Measurements from ENCODE around the gene CFAP57. TPM values are rescaled to one million over a fixed set of nuclear protein-coding genes. Genes with fewer than 3 reads are reported as not detected.

The CFAP57 gene
- total RNA-seq: 4.1 TPM
- long read RNA-seq, full-length matches to known transcripts: 2 of 14 reads
- long read RNA-seq, partial matches to known transcripts: 9 of 14 reads
- long read RNA-seq, other reads (novel, unspliced or antisense): 3 of 14 reads

GRCh38 chr1:43171876-43172526 lies at the start of gene CFAP57, which contains the start of gene EBNA1BP2:
TSS of gene CFAP57 (plus strand) at chr1:43172330. CDS start at chr1:43172754, 424 bp downstream.
TSS of gene EBNA1BP2 (minus strand) at chr1:43172290. CDS start at chr1:43172118, 172 bp downstream.
- intact Hi-C loops (cut with DNase I): no loop called here
- H3K4me3 ChIP-seq: peak within 1 kb of the TSS; percentile 98
- peak within 1 kb of the TSS; percentile 77 for H3K27ac ChIP-seq
- peak; percentile 93 to 96 for ATAC-seq
- peak; percentile 90 for DNase-seq
- H3K9me3 ChIP-seq: no peaks in the 10 kb centered on the region
- H3K27me3 ChIP-seq (ENCODE audit: low read depth): no peaks in the 10 kb centered on the region
- peaks cover 16% of the 10 kb centered on the region for H3K4me1 ChIP-seq
- H3K36me3 ChIP-seq: peaks cover 36% of the 10 kb centered on the region
- TF ChIP-seq CTCF (IDR thresholded peaks at IDR 0.05): no peak

- DNase-seq (no peak), ATAC-seq (no peak)
- no peaks in the 10 kb centered on the region for H3K9me3 ChIP-seq
- H3K36me3 ChIP-seq: no peaks in the 10 kb centered on the region
- H3K27ac ChIP-seq: no peak overlapping the region
- no peak for TF ChIP-seq CTCF (IDR thresholded peaks at IDR 0.05)
- H3K4me3 ChIP-seq: no peak overlapping the region
- intact Hi-C loops (cut with DNase I): no loop called here
- H3K27me3 ChIP-seq (ENCODE audit: low read depth): no peaks in the 10 kb centered on the region
- H3K4me1 ChIP-seq: no peaks in the 10 kb centered on the region
Measured at GRCh38 chr1:43123031-43123430, 49.1 kb upstream of the CFAP57 start.

- intact Hi-C loops (cut with DNase I): no loop called here
- no peaks in the 10 kb centered on the region for H3K36me3 ChIP-seq
- H3K4me1 ChIP-seq: no peaks in the 10 kb centered on the region
- no peak overlapping the region for H3K27ac ChIP-seq
- H3K27me3 ChIP-seq (ENCODE audit: low read depth): peaks cover 7% of the 10 kb centered on the region
- ATAC-seq: no peak
- H3K9me3 ChIP-seq: no peaks in the 10 kb centered on the region
- H3K4me3 ChIP-seq: no peak overlapping the region
- no peak for DNase-seq
- TF ChIP-seq CTCF (IDR thresholded peaks at IDR 0.05): no peak
Measured at GRCh38 chr1:43128816-43129215, 43.3 kb upstream of the CFAP57 start.

GRCh38 chr1:43129426-43129825 lies 42.7 kb upstream of the CFAP57 start:
- no peak overlapping the region for H3K4me3 ChIP-seq
- no peaks in the 10 kb centered on the region for H3K9me3 ChIP-seq
- no peak for TF ChIP-seq CTCF (IDR thresholded peaks at IDR 0.05)
- H3K27me3 ChIP-seq (ENCODE audit: low read depth): peaks cover 7% of the 10 kb centered on the region
- intact Hi-C loops (cut with DNase I): no loop called here
- no peaks in the 10 kb centered on the region for H3K36me3 ChIP-seq
- no peak overlapping the region for H3K27ac ChIP-seq
- ATAC-seq (no peak), DNase-seq (no peak)
- H3K4me1 ChIP-seq: no peaks in the 10 kb centered on the region

GRCh38 chr1:43134068-43134467 lies 38.1 kb upstream of the CFAP57 start:
- intact Hi-C loops (cut with DNase I): no loop called here
- no peak for DNase-seq
- H3K27ac ChIP-seq: no peak overlapping the region
- no peaks in the 10 kb centered on the region for H3K4me1 ChIP-seq
- peaks cover 7% of the 10 kb centered on the region for H3K27me3 ChIP-seq (ENCODE audit: low read depth)
- no peaks in the 10 kb centered on the region for H3K36me3 ChIP-seq
- TF ChIP-seq CTCF (IDR thresholded peaks at IDR 0.05): no peak
- no peak overlapping the region for H3K4me3 ChIP-seq
- H3K9me3 ChIP-seq: no peaks in the 10 kb centered on the region
- no peak for ATAC-seq

Data from lower lobe of right lung (tissue), 2 donors.